H9 (cell line): ENCODE results near the gene DDIT4. TPM values are rescaled to one million over a fixed set of nuclear protein-coding genes. Genes with fewer than 3 reads are reported as not detected.

Source experiments
- DNase-seq: peaks from one replicate; pipeline ENCODE4 v3.0.0-alpha.2; 2017
- H2AFZ ChIP-seq: one replicate; pipeline ENCODE4 v1.6.1; 2013; ENCODE audit warnings: mild to moderate bottlenecking, low read length, control low read depth, moderate library complexity
- H2AK5ac ChIP-seq: 2 replicates; pipeline ENCODE4 v1.6.1; 2013; ENCODE audit warnings: low read length, control low read depth, mixed read lengths; ENCODE audit not compliant: insufficient read length
- H2BK120ac ChIP-seq: one replicate; pipeline ENCODE4 v1.6.1; 2013; ENCODE audit warnings: low read depth, mild to moderate bottlenecking, low read length, control low read depth, inconsistent platforms; ENCODE audit not compliant: poor library complexity, severe bottlenecking
- H2BK12ac ChIP-seq: 2 replicates; pipeline ENCODE4 v1.6.1; 2013; ENCODE audit warnings: low read length, control low read depth, mixed read lengths, low read depth; ENCODE audit not compliant: insufficient read length
- H2BK15ac ChIP-seq: 2 replicates; pipeline ENCODE4 v1.6.1; 2013; ENCODE audit warnings: low read depth, low read length, control low read depth
- H2BK20ac ChIP-seq: one replicate; pipeline ENCODE4 v1.6.1; 2013; ENCODE audit warnings: low read depth, mild to moderate bottlenecking, low read length, control low read depth, inconsistent platforms; ENCODE audit not compliant: poor library complexity, severe bottlenecking
- H2BK5ac ChIP-seq: 2 replicates; pipeline ENCODE4 v1.6.1; 2013; ENCODE audit warnings: low read length, control low read depth, mixed read lengths; ENCODE audit not compliant: insufficient read length
- H3K14ac ChIP-seq: 2 replicates; pipeline ENCODE4 v1.6.1; 2013; ENCODE audit warnings: low read length, control low read depth; ENCODE audit not compliant: insufficient read depth
- H3K18ac ChIP-seq: 2 replicates; pipeline ENCODE4 v1.6.1; 2013; ENCODE audit warnings: low read depth, mild to moderate bottlenecking, mixed read lengths, low read length, control low read depth; ENCODE audit not compliant: insufficient read length
- H3K23ac ChIP-seq: 2 replicates; pipeline ENCODE4 v1.6.1; 2013; ENCODE audit warnings: low read length, control low read depth, mixed read lengths, low read depth; ENCODE audit not compliant: insufficient read length
- H3K23me2 ChIP-seq: 2 replicates; pipeline ENCODE4 v1.6.1; 2013; ENCODE audit warnings: low read depth, mild to moderate bottlenecking, mixed read lengths, low read length, control low read depth; ENCODE audit not compliant: insufficient read length, poor library complexity, severe bottlenecking
- H3K27ac ChIP-seq: 2 replicates; pipeline ENCODE4 v1.5.1; 2013; ENCODE audit warnings: low read length, control low read depth, mixed read lengths, low read depth; ENCODE audit not compliant: insufficient read length
- H3K27me3 ChIP-seq: 2 replicates; pipeline ENCODE4 v1.6.1; 2013; ENCODE audit warnings: low read length, control low read depth, inconsistent platforms; ENCODE audit not compliant: insufficient read depth
- H3K4ac ChIP-seq: 2 replicates; pipeline ENCODE4 v1.6.1; 2013; ENCODE audit warnings: low read depth, mild to moderate bottlenecking, control low read depth, inconsistent platforms, low read length, moderate library complexity
- H3K4me1 ChIP-seq: 2 replicates; pipeline ENCODE4 v1.6.1; 2013; ENCODE audit warnings: low read length, control low read depth, inconsistent platforms; ENCODE audit not compliant: insufficient read depth
- H3K4me2 ChIP-seq: 2 replicates; pipeline ENCODE4 v1.6.1; 2013; ENCODE audit warnings: low read length, control low read depth, mixed read lengths; ENCODE audit not compliant: insufficient read length, insufficient read depth
- H3K56ac ChIP-seq: 2 replicates; pipeline ENCODE4 v1.6.1; 2013; ENCODE audit warnings: low read depth, mild to moderate bottlenecking, mixed read lengths, low read length, control low read depth; ENCODE audit not compliant: insufficient read length
- H3K79me1 ChIP-seq: 2 replicates; pipeline ENCODE4 v1.6.1; 2013; ENCODE audit warnings: low read depth, mild to moderate bottlenecking, moderate library complexity, low read length, control low read depth, inconsistent platforms; ENCODE audit not compliant: insufficient read depth, poor library complexity, severe bottlenecking
- H3K79me2 ChIP-seq: 2 replicates; pipeline ENCODE4 v1.6.1; 2013; ENCODE audit warnings: low read length, control low read depth, inconsistent platforms; ENCODE audit not compliant: insufficient read depth
- H3K9ac ChIP-seq: 2 replicates; pipeline ENCODE4 v1.6.1; 2013; ENCODE audit warnings: low read length, control low read depth, mixed read lengths; ENCODE audit not compliant: insufficient read length; ENCODE audit errors: extremely low read depth
- H3K9me3 ChIP-seq: one replicate; pipeline ENCODE4 v1.6.1; 2013; ENCODE audit warnings: low read depth, low read length, inconsistent platforms; ENCODE audit not compliant: control insufficient read depth
- H3T11ph ChIP-seq: one replicate; pipeline ENCODE4 v1.6.1; 2013; ENCODE audit warnings: mild to moderate bottlenecking, low read length, control low read depth, inconsistent platforms
- H4K20me1 ChIP-seq: one replicate; pipeline ENCODE4 v1.6.1; 2013; ENCODE audit not compliant: control insufficient read depth, insufficient read length, insufficient read depth
- H4K5ac ChIP-seq: 2 replicates; pipeline ENCODE4 v1.6.1; 2013; ENCODE audit warnings: low read depth, mild to moderate bottlenecking, mixed read lengths, low read length, control low read depth; ENCODE audit not compliant: insufficient read length
- H4K8ac ChIP-seq: replicated peaks from 2 replicates; pipeline ENCODE4 v1.6.1; 2013; ENCODE audit warnings: low read length, control low read depth, mixed read lengths, low read depth; ENCODE audit not compliant: insufficient read length
- H4K91ac ChIP-seq: 2 replicates; pipeline ENCODE4 v1.6.1; 2013; ENCODE audit warnings: low read depth, mild to moderate bottlenecking, moderate library complexity, mixed read lengths, low read length, control low read depth; ENCODE audit not compliant: insufficient read length
- H3K27ac Mint-ChIP-seq, 3 experiments: 2 replicates in 2 of 3; 3 replicates in 1 of 3; pipeline ENCODE4 v1.8.0; 2020 to 2021; ENCODE audit warnings: mixed read lengths in 3 of 3, mild to moderate bottlenecking in 1 of 3, moderate library complexity in 1 of 3
- H3K27me3 Mint-ChIP-seq: 2 replicates; pipeline ENCODE4 v1.8.0; 2021; ENCODE audit warnings: low read depth, mild to moderate bottlenecking, moderate library complexity, mixed read lengths
- H3K36me3 Mint-ChIP-seq, 3 experiments: 2 replicates in 2 of 3; 3 replicates in 1 of 3; pipeline ENCODE4 v1.8.0; 2020 to 2021; ENCODE audit warnings: low read depth in 3 of 3, mixed read lengths in 3 of 3; ENCODE audit not compliant: insufficient read depth in 1 of 3
- H3K4me1 Mint-ChIP-seq, 2 experiments: 2 replicates each; pipeline ENCODE4 v1.8.0; 2020; ENCODE audit warnings: mixed read lengths in 2 of 2
- H3K4me3 Mint-ChIP-seq, 2 experiments: 2 replicates in 1 of 2; 3 replicates in 1 of 2; pipeline ENCODE4 v1.8.0; 2020 to 2021; ENCODE audit warnings: mild to moderate bottlenecking in 2 of 2, mixed read lengths in 2 of 2, moderate library complexity in 1 of 2
- H3K9me3 Mint-ChIP-seq, 2 experiments: 2 replicates in 1 of 2; 3 replicates in 1 of 2; pipeline ENCODE4 v1.8.0; 2020; ENCODE audit warnings: mild to moderate bottlenecking in 2 of 2, mixed read lengths in 2 of 2, moderate library complexity in 1 of 2
- CTCF ChIP-seq: fragments of 200-600 bp; sonication (generic); conservative IDR thresholded peaks from 3 replicates; pipeline ENCODE4 v1.8.0; 2021; ENCODE audit warnings: antibody characterized with exemption, mild to moderate bottlenecking
- WGBS: extraction: QIAGEN DNeasy Blood & Tissue Kit; methylation state at CpG from one replicate; pipeline ENCODE4 v1.1.7; 2013; ENCODE audit warnings: missing lambda C conversion rate, low lambda C conversion rate, mixed read lengths; ENCODE audit not compliant: insufficient read length; ENCODE audit errors: extremely low coverage; 5-methylcytosine and 5-hydroxymethylcytosine counted together
- total RNA-seq: library from RNA; stranded (reverse); gene quantifications from 2 replicates; pipeline ENCODE4 v1.2.1, GENCODE V29; 2021

Gene DDIT4
- total RNA-seq, 1 experiment from 2014 or later = 84.0 TPM

GRCh38 chr10:72276013-72276387 is 2.3 kb downstream of the DDIT4 start:
- no peak overlapping the region for H3K9ac ChIP-seq
- no CpG with 5 or more reads among the region's 4 CpGs for WGBS

More at GRCh38 chr10:72276013-72276387, 2.3 kb downstream of the DDIT4 start:
- H2BK15ac ChIP-seq = no peak overlapping the region
- peaks cover 2% of the 10 kb centered on the region; the same call in 1 of the 2 replicates for H3K4me1 ChIP-seq
- Mint-ChIP-seq H3K9me3 (peaks cover 0 to 5% of the 10 kb centered on the region in 2 experiments; a peak in 1 of 5 replicates), H3K4me1 (peaks cover 38% of the 10 kb centered on the region in 2 experiments), H3K4me3 (peak overlapping the region; percentile 87 to 95), H3K27me3 (no peaks in the 10 kb centered on the region), H3K27ac (peak overlapping the region; percentile 85 to 94 (median 94); a peak in 5 of 7 replicates), H3K36me3 (peaks cover 11 to 24% (median 20%) of the 10 kb centered on the region in 3 experiments)
- H3K4ac ChIP-seq = no peak overlapping the region
- no peak for TF ChIP-seq CTCF
- no peak overlapping the region for H2BK120ac ChIP-seq
- no peak overlapping the region for H3K18ac ChIP-seq
- H3K14ac ChIP-seq = no peak overlapping the region
- DNase-seq = no peak
- no peak overlapping the region for H3K56ac ChIP-seq
- no peaks in the 10 kb centered on the region for H3K27me3 ChIP-seq
- no peaks in the 10 kb centered on the region; the same call in 1 of the 2 replicates for H3K79me2 ChIP-seq
- no peak overlapping the region for H2AFZ ChIP-seq
- H2BK5ac ChIP-seq = no peak overlapping the region
- H2BK20ac ChIP-seq = no peak overlapping the region
- H3K23me2 ChIP-seq = peaks cover 25% of the 10 kb centered on the region
- no peak overlapping the region for H2AK5ac ChIP-seq
- H4K20me1 ChIP-seq = no peaks in the 10 kb centered on the region
- no peak overlapping the region for H4K8ac ChIP-seq
- H2BK12ac ChIP-seq = no peak overlapping the region
- no peak overlapping the region for H3K23ac ChIP-seq
- H3T11ph ChIP-seq = no peak overlapping the region
- no peak overlapping the region for H3K27ac ChIP-seq
- no peaks in the 10 kb centered on the region for H3K79me1 ChIP-seq
- H3K9me3 ChIP-seq = no peaks in the 10 kb centered on the region
- H3K4me2 ChIP-seq = no peak overlapping the region
- no peak overlapping the region for H4K91ac ChIP-seq
- no peak overlapping the region for H4K5ac ChIP-seq
